ENCODE data around the gene NKPD1.

NKPD1 gene

GRCh38 chr19:45159971-45160324, 834 bp downstream of the NKPD1 start:
- DNase-seq (ENCODE audit: low read depth): no peak
- H3K4me3 ChIP-seq (ENCODE audit: low read length): no peak overlapping the region
- no peak for TF ChIP-seq CTCF (IDR thresholded peaks at IDR 0.05; ENCODE audit: insufficient read depth, low read depth, low read length, missing control alignments)

- no peak for TF ChIP-seq CTCF (IDR thresholded peaks at IDR 0.05; ENCODE audit: insufficient read depth, low read depth, low read length, missing control alignments)
- DNase-seq (ENCODE audit: low read depth): no peak
- no peak overlapping the region for H3K4me3 ChIP-seq (ENCODE audit: low read length)
These were observed 1.4 kb downstream of the NKPD1 start for GRCh38 chr19:45159210-45159970.

- no peak for DNase-seq (ENCODE audit: low read depth)
- H3K4me3 ChIP-seq (ENCODE audit: low read length): no peak overlapping the region
- TF ChIP-seq CTCF (IDR thresholded peaks at IDR 0.05; ENCODE audit: insufficient read depth, low read depth, low read length, missing control alignments): no peak
These were observed 2.1 kb downstream of the NKPD1 start for GRCh38 chr19:45158503-45159209.

- no peak for TF ChIP-seq CTCF (IDR thresholded peaks at IDR 0.05; ENCODE audit: insufficient read depth, low read depth, low read length, missing control alignments)
- no peak overlapping the region for H3K4me3 ChIP-seq (ENCODE audit: low read length)
- DNase-seq (ENCODE audit: low read depth): peak; percentile 73
These were observed 4.0 kb downstream of the NKPD1 start for GRCh38 chr19:45156751-45157150.

- no peak for TF ChIP-seq CTCF (IDR thresholded peaks at IDR 0.05; ENCODE audit: insufficient read depth, low read depth, low read length, missing control alignments)
- DNase-seq (ENCODE audit: low read depth): no peak
These were observed 4.7 kb downstream of the NKPD1 start for GRCh38 chr19:45156011-45156630.

GRCh38 chr19:45154064-45154827, 6.5 kb downstream of the NKPD1 start:
- H3K4me3 ChIP-seq (ENCODE audit: low read length): no peak overlapping the region
- peak; percentile 40 for DNase-seq (ENCODE audit: low read depth)
- no peak for TF ChIP-seq CTCF (IDR thresholded peaks at IDR 0.05; ENCODE audit: insufficient read depth, low read depth, low read length, missing control alignments)

More at GRCh38 chr19:45156011-45156630, 4.7 kb downstream of the NKPD1 start:
- no peak overlapping the region for H3K4me3 ChIP-seq (ENCODE audit: low read length)
